Measurements from ENCODE around the gene ZNF280C. TPM values are rescaled to one million over a fixed set of nuclear protein-coding genes. Genes with fewer than 3 reads are reported as not detected.

Gene ZNF280C
- total RNA-seq, 1 experiment from 2014 or later, result 22.0 TPM

DNA sequence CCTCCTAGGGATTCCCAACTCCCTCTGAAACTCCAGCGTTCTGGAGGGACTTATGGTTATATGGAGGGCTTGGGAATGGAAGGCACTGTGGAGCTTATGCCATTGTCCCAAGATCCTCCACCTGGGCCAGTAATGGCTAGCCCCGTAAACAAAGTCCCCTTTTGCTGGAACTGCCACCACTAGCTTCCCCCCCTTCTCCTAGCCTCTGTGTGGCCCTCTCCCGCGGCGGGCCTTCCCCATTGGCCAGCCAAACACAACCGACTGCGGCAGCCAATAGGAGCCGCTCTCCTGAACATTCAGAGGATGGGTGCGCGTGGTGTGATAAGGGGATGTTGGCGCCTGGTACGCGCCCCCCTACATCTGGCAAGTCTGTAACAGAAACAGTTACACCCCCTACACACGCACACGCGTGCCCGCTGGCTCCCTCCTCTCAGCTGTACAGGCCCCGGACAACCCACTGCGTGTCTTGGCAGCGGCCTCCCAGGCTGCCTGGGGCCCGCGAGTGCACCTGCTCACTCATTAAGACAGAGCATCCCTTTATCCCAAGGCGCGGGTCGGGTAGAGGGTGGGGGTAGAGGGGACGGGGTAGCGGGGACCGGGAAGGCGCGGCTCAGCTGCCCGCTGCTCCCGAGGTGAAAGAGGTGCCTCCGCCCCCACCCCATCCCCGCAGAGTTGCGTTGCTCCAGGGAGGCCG lies 97.8 kb downstream of the ZNF280C start:
- H3K9me3 ChIP-seq (ENCODE audit: low read depth, low read length, poor library complexity, severe bottlenecking), result no peaks in the 10 kb centered on the region
- ChIA-PET CTCF (no interaction called here), POLR2A (ENCODE audit: low non-redundant PET) (no interaction called here)
- H3K27ac ChIP-seq (ENCODE audit: low read depth, low read length, poor library complexity, severe bottlenecking), result peak overlapping the region; percentile 88
- no peak for TF ChIP-seq CTCF (conservative IDR thresholded peaks at IDR 0.05; ENCODE audit: low read depth, low read length)
- TF ChIP-seq EZH2 (IDR thresholded peaks at IDR 0.05; ENCODE audit: borderline replicate concordance, low read depth, low read length, poor library complexity, severe bottlenecking), result no peak
- intact Hi-C loops (cut with micrococcal nuclease; ENCODE audit: unreplicated experiment), result no loop called here
- BruUV-seq (replicated peaks), result no TSS peak
- peaks cover 15% of the 10 kb centered on the region for H3K4me1 ChIP-seq (ENCODE audit: insufficient read depth, low read length, poor library complexity, severe bottlenecking)
- H3K4me3 ChIP-seq (ENCODE audit: low read depth, low read length, poor library complexity, severe bottlenecking), result peak overlapping the region; percentile 60
- no peaks in the 10 kb centered on the region for H3K27me3 ChIP-seq (replicated peaks; ENCODE audit: insufficient read depth, low read depth, low read length, poor library complexity)
- DNase-seq (ENCODE audit: low spot score), result peak; percentile 85
- no peaks in the 10 kb centered on the region for H3K36me3 ChIP-seq (ENCODE audit: insufficient read depth, low read length, poor library complexity, severe bottlenecking)

GRCh38 chrX:130167040-130167439 lies 101.7 kb downstream of the ZNF280C start:
- ChIA-PET POLR2A (ENCODE audit: low non-redundant PET) (no interaction called here), CTCF (no interaction called here)
- Histone ChIP-seq H3K9me3 (ENCODE audit: low read depth, low read length, poor library complexity, severe bottlenecking) (no peaks in the 10 kb centered on the region), H3K4me1 (ENCODE audit: insufficient read depth, low read length, poor library complexity, severe bottlenecking) (peaks cover 11% of the 10 kb centered on the region), H3K27me3 (replicated peaks; ENCODE audit: insufficient read depth, low read depth, low read length, poor library complexity) (no peaks in the 10 kb centered on the region), H3K36me3 (ENCODE audit: insufficient read depth, low read length, poor library complexity, severe bottlenecking) (no peaks in the 10 kb centered on the region), H3K4me3 (ENCODE audit: low read depth, low read length, poor library complexity, severe bottlenecking) (peak overlapping the region; percentile 73), H3K27ac (ENCODE audit: low read depth, low read length, poor library complexity, severe bottlenecking) (no peak overlapping the region)
- DNase-seq (ENCODE audit: low spot score), result no peak
- BruUV-seq (replicated peaks), result no TSS peak
- intact Hi-C loops (cut with micrococcal nuclease; ENCODE audit: unreplicated experiment), result no loop called here
- TF ChIP-seq EZH2 (IDR thresholded peaks at IDR 0.05; ENCODE audit: borderline replicate concordance, low read depth, low read length, poor library complexity, severe bottlenecking) (no peak), CTCF (conservative IDR thresholded peaks at IDR 0.05; ENCODE audit: low read depth, low read length) (no peak)

GRCh38 chrX:130166503-130166777 lies 102.3 kb downstream of the ZNF280C start:
- Histone ChIP-seq H3K27ac (ENCODE audit: low read depth, low read length, poor library complexity, severe bottlenecking) (peak overlapping the region; percentile 87), H3K4me3 (ENCODE audit: low read depth, low read length, poor library complexity, severe bottlenecking) (peak overlapping the region; percentile 73), H3K27me3 (replicated peaks; ENCODE audit: insufficient read depth, low read depth, low read length, poor library complexity) (no peaks in the 10 kb centered on the region), H3K4me1 (ENCODE audit: insufficient read depth, low read length, poor library complexity, severe bottlenecking) (peaks cover 11% of the 10 kb centered on the region), H3K36me3 (ENCODE audit: insufficient read depth, low read length, poor library complexity, severe bottlenecking) (no peaks in the 10 kb centered on the region), H3K9me3 (ENCODE audit: low read depth, low read length, poor library complexity, severe bottlenecking) (no peaks in the 10 kb centered on the region)
- intact Hi-C loops (cut with micrococcal nuclease; ENCODE audit: unreplicated experiment), result no loop called here
- ChIA-PET POLR2A (ENCODE audit: low non-redundant PET) (no interaction called here), CTCF (interaction anchor here (1.4 kb wide), 1 partner anchor 87 kb away, joined by 3 read pairs; no protein-coding TSS in a partner anchor)
- DNase-seq (ENCODE audit: low spot score), result no peak
- TF ChIP-seq CTCF (conservative IDR thresholded peaks at IDR 0.05; ENCODE audit: low read depth, low read length) (no peak), EZH2 (IDR thresholded peaks at IDR 0.05; ENCODE audit: borderline replicate concordance, low read depth, low read length, poor library complexity, severe bottlenecking) (no peak)
- no TSS peak for BruUV-seq (replicated peaks)
